Activated T-helper 9 cell treated with anti-CD3 and anti-CD28 coated beads, Interleukin-2, amount 50 U/mL, for 16 hours (primary cell): ENCODE results near the gene TRH.

ENCODE experiments used
- DNase-seq: peaks from one replicate; pipeline ENCODE4 v3.0.0-alpha.2; 2020; ENCODE audit warnings: low read depth

TRH gene, protein sequence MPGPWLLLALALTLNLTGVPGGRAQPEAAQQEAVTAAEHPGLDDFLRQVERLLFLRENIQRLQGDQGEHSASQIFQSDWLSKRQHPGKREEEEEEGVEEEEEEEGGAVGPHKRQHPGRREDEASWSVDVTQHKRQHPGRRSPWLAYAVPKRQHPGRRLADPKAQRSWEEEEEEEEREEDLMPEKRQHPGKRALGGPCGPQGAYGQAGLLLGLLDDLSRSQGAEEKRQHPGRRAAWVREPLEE

DNA sequence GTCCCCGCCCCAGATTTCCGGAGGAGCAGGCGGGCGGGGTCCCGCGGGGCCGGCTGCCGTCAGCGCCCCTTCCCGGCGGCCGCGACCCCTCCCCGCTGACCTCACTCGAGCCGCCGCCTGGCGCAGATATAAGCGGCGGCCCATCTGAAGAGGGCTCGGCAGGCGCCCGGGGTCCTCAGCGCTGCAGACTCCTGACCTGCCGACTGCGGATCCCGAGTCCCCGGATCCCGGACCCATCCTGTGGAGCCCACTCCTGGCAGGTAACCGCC, at the start of gene TRH:
Gene TRH (plus strand): TSS at position 157 of the 269 bp plus-strand sequence. CDS start 1,097 bp downstream, outside the sequence.
- DNase-seq: no peak

DNA sequence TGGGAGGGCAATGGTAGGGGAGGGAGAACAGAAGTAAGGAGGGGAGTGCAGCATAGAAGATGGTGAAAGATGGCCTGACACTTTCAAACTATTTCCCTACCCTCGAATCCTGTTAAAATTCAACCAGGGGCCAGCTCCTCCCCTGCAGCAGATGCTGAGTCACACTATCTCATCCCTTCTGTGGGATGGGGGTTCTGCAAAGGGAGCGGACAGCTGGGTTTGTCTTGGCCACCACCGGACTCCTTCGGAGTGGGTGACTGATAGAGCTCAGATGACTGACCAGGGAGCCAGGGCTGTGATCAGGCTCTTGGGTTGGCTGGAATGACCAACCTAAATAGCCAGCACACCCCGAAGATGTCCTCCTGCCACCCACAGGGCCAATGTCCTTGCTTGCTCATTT, 47.4 kb upstream of the TRH start:
- no peak for DNase-seq

DNA sequence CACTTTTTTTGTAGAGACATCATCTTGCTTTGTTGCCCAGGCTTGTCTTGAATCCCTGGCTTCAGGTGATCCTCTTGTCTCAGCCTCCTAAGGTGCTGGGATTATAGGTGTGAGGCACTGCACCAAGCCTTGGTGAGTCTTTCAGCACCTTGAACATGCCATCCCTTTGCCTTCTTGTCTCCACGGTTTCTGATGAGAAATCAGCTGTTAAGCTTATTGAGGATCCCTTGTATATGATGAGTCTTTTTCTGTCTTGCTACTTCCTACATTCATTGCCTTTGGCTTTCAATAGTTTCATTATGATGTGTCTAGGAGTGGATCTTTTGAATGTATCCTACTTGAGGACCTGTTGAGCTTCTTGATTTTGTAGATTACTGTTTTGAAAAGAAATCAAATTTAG, 45.1 kb upstream of the TRH start:
- DNase-seq: no peak

GRCh38 chr3:129933471-129933870, 41.0 kb upstream of the TRH start:
- DNase-seq: no peak

DNA sequence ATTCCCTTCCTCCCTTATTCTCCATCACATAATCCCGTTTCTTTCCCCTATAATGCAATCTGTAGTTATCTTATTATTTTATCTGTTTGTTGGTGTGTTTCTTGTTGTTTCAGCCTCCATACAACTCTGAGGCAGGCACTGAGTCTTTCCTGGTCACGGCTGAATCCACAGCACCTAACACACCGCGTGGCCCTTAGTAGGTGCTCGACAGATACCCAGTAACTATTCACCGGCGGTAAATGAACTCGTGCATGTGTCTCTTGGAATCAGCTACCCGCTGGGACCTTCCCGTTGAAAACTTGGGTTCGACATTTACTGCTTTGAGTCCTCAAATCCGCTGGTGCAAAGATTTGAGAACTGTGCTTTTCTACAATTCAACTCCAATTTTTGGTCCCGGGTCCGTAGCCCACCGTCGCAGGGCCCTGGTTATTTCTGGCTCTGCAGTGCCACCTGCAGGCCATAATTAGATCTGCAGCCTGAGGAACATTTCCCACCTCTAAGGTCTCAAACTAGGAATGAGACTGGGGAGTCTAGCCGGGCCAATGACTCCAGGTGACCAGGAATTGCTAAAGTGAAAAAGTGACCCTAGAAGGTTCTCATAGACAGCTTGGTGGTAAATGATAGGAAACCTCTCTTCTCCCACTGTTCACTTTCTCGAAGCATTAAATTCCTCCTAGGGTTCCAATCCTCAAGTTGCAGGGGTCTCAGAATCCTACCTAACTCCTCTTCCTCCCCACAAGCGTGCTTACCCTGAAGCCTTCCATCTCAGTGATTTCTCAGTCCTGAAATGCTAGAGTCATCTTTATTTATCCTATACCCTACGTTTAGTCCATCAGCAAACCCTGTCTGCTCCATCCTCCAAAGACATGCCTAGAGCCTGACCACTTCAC, 40.0 kb upstream of the TRH start:
- DNase-seq: peak; percentile 8

GRCh38 chr3:129936757-129937156, 37.8 kb upstream of the TRH start:
- DNase-seq: no peak

GRCh38 chr3:129937717-129938116, 36.8 kb upstream of the TRH start:
- no peak for DNase-seq

DNA sequence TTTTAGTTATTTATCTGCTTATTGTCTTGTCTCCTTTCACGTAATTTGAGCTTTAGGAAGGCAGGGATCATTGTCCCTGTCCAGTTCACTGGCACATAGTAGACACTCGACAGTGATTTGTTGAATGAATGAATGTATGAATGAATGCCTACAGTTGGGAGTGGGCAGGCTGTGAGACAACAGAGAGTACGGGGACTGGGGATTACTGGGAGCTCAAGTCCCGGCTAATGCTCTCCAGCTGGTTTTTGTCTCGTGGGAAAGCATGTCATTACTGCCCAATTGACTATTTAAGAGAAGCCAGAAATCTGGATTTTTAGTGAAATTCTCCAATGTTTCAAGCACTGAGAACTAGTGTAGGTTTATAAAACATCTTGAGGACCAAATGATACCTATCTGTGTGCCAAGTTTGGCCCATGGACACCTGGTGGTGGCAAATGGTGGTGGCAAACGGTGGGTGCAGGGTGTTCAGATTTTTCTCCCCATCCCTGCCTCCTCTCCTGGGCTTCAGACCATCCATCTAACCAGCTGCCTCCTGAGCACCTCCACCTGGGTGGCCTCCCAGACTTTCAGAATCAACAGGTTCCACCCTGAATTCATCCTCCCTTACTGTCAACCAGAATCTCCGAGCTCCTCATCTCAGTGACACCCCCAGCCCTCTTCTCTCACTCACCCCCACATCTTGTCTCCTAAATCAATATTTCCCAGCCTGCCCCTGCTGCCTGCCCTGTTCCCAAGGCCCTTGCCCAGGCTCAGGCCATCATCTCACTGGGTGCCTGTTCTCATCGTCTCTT, 36.2 kb upstream of the TRH start:
- DNase-seq: no peak

DNA sequence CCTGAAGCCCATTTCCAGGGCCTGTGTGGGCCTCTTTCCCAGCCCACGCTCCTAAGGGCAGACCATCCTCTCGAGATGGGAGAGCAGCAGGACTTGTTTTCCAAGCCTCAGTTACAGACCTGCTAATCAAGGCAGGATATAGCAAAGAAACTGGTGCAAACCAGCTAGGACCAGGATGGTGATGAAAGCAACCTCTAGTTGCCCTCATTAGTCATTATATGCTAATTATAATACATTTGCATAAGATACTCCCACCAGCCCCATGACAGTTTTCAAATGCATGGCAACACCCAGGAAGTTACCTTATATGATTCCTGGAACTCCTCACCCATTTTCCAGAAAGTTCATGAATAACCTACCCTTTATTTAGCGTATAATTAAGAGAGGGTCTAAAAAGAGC, 34.4 kb upstream of the TRH start:
- DNase-seq: no peak

- DNase-seq: no peak
Measured at GRCh38 chr3:129942296-129942695, 32.2 kb upstream of the TRH start.

DNA sequence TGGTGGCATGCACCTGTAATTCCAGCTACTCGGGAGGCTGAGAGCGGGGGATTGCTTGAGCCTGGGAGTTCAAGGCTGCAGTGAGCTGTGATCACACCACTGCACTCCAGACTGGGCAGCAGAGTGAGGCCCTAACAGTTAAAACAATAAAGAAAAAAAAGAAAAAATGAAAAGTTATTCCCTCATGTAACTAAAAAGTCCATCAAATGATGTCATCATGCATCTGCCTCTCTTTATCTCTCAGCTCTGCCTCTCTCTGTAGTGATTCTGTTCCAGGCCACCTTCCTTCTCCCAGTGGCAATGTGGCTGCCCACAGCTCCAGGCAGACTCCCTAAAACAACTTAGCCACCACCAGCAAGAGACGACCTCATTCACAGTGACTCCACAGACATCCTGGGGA, 31.5 kb upstream of the TRH start:
- no peak for DNase-seq

DNA sequence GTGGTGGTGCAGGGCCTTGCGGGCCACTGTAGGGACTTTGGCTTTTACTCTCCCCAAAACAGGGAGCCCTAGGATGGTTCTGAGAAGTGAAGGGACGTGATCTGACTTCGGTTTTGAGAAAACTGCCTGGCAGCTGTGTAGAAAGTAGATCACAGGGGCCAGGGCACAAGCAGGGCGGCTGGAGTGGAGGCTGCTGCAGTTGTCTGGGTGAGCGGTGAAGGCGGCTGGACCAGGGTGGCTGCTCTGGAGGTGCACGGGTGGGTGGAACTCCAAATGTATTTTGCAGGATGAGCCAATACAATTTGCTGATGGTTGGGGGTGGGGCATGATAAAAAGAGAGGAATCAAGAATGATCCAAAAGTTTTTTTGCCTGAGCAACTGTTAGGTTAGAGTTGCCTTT, 29.8 kb upstream of the TRH start:
- DNase-seq: no peak

GRCh38 chr3:129947538-129948240, 26.8 kb upstream of the TRH start:
- no peak for DNase-seq

DNA sequence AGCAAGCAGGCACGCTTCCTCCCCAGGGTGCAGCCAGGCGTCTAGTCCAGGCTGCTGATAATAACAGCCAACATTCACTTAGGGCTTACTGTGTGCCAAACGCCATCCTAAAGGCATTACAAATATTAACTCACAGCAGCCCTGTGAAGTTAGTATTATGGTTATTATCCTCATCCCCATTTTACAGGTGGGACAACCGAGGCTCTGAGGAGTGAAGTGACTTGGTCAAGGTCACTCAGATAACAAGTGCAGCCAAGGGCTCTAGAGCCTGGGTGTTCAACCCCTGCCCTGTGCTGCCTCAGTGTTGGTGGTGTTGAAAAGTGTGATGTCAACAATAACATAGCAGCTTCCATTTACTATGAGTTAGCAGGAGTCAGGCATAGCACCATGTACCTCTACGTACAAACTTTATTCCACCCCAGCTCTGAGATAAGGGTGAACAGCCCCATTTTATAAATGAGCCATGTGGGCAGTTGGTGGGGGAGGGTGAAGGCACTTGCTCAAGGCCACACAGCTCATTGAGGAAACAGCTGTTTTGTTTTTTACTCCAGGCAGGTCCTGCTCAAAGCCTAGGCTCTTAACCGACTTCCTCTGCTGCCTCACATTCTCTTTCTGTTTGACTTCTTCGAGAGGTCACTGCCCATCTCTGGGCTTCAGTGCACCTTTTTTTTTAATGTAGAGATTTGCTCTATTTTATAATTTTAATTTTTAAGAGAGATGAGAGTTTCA, 24.0 kb upstream of the TRH start:
- no peak for DNase-seq

DNA sequence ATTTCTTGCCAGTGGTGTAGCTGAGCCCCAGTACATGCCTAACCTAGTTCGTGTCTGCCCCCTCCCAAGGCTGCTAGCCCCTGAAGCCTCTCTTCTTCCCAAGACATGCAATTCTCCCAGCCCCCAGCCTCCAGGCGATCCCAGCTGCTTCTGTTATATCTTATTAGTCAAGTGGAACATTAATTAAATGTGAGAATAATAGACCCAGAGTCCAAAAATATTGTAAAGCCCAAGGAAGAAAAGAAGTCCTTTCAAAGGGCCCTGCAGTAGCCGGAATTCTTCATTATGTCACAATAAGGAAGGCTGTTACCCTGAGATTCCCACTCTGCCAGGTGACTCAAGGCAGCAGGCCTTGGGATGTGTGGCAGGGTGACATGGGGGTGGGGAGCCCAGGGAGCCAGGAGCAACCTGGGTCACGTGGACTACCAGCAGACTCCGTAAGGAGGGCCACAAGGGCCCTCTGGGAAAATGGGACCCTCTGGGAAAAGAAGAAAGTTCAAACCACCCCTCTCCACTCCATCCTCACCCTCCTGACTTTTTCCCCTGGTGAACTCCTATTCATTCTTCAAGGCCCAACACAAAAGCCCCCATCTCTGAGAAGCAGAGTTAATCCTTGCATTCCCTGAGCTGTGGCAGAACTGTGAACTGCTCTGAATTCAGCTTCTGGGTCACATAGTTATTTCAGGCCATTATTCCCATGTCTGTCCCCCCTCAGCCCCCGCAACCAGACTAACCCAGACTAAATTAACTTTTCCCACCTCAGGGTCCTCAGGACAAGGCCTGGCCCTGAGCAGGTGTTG, 21.8 kb upstream of the TRH start:
- DNase-seq: no peak

DNA sequence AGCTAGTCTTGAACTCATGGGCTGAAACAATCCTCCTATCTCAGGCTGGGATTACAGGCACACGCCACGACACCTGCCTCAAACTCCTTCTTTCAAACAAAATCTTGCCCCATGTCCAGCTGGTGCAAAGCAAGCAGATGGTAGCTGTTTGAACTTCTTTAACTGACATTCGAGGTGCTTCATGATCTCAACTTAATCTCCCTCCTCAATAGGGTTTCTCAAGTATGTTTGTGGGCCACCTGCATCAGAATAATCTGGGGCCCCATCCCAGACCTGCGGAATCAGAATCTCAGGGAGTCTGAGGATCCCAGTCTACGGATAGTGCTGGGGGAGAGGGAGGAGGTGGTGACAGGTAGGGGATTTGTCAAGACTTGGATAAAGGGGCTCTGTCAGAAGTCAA, 20.9 kb upstream of the TRH start:
- no peak for DNase-seq

DNA sequence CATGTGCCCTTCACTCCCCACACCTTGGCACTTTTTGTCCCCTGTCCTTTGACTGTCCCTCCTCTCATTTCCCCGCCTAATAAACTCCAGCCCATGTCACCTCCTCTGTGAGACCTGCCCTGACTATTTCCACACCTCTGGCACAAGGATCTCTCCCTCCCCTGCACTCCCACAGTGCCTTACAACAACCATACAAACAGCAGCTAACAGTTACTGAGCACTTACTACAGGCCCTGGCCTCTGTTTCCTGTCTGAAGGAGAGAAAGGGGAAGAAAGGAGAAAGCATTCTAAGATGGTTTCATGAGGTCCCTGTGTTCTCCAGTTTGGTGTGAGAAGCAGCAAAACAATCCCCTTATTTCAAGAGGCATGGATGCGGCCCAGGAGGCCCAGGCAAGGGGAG, 20.0 kb upstream of the TRH start:
- DNase-seq: no peak

- no peak for DNase-seq
Measured at GRCh38 chr3:129956936-129957335, 17.6 kb upstream of the TRH start.

DNA sequence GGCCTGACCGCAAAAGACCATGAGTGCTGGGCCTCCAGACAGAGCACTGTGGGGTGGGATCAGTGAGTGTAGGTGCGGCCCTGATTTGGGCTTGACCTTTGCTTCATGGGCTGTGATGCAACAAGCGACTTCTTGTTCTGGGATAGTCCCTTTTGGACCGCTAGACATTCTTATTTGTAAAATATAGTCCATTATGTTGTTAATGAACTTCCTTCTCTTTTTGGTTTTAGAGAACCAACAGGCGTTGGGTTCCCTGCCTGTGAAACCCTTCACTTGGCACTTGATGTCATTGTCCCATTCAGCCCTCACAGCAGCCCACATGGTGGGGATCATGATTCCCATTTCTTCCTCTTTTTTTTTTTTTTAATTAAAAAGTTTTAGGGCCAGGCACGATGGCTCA, 15.8 kb upstream of the TRH start:
- DNase-seq: no peak

GRCh38 chr3:129961141-129961541, 13.4 kb upstream of the TRH start:
- no peak for DNase-seq

- DNase-seq: no peak
Measured at GRCh38 chr3:129962600-129962999, 11.9 kb upstream of the TRH start.
